Prostate gland (tissue), 2 donors: ENCODE measurements around the gene AEN.

Experiments
- CTCF ChIP-seq, 4 experiments: fragments of 200-600 bp in 2 of 4; fragments of 450-650 bp in 2 of 4; sonication (generic) in 2 of 4; IDR thresholded peaks; 1 replicate in 3 of 4; 2 replicates in 1 of 4; pipeline ENCODE4 v1.5.1; 2016 to 2019; ENCODE audit warnings: antibody characterized with exemption in 4 of 4, mild to moderate bottlenecking in 2 of 4, moderate library complexity in 2 of 4
- POLR2A ChIP-seq: fragments of 450-650 bp; IDR thresholded peaks from one replicate; pipeline ENCODE4 v1.6.1; 2016; ENCODE audit warnings: antibody characterized with exemption, mild to moderate bottlenecking

GRCh38 chr15:88648357-88649214 is 27.4 kb downstream of the AEN start:
- no peak for TF ChIP-seq CTCF (IDR thresholded peaks at IDR 0.05)
- no peak for TF ChIP-seq POLR2A
